Activated T-cell treated with anti-CD3 and anti-CD28 coated beads for 48 hours (primary cell): Measurements from ENCODE around the gene RIIAD1.
A peak's percentile ranks its signal among the peaks of the same experiment; 100 is the strongest.
"Not testable (repeated sequence)": the region's sequence is repeated elsewhere in the genome, so short reads cannot be mapped to it uniquely, and the experiment has no call there.

Experiments
- DNase-seq: peaks from one replicate; pipeline ENCODE4 v3.0.0-alpha.2; 2020; ENCODE audit warnings: low read depth

Gene RIIAD1

GRCh38 chr1:151737026-151737425, 15.7 kb downstream of the RIIAD1 start:
- no peak for DNase-seq

GRCh38 chr1:151737479-151737878, 16.2 kb downstream of the RIIAD1 start:
- DNase-seq, result no peak

- DNase-seq, result no peak
Observed at GRCh38 chr1:151739590-151740355, 18.5 kb downstream of the RIIAD1 start.

- DNase-seq, result no peak
Observed at GRCh38 chr1:151741516-151741915, 20.2 kb downstream of the RIIAD1 start.

- no peak for DNase-seq
Observed at GRCh38 chr1:151756291-151756690, 35.0 kb downstream of the RIIAD1 start.

GRCh38 chr1:151759241-151759640, 37.9 kb downstream of the RIIAD1 start:
- no peak for DNase-seq

- no peak for DNase-seq
Observed at GRCh38 chr1:151760597-151761385, 39.5 kb downstream of the RIIAD1 start.

GRCh38 chr1:151762941-151763921, 41.9 kb downstream of the RIIAD1 start, which contains the start of gene MRPL9:
Gene MRPL9, minus strand, starts transcription at chr1:151763496. Its CDS starts 17 bp downstream, at chr1:151763479.
- DNase-seq, result peak; percentile 85

- no peak for DNase-seq
Observed at GRCh38 chr1:151763990-151764389, 42.7 kb downstream of the RIIAD1 start.

- not testable (repeated sequence) for DNase-seq
Observed at GRCh38 chr1:151768351-151769066, 47.2 kb downstream of the RIIAD1 start.

GRCh38 chr1:151769270-151769669, 47.9 kb downstream of the RIIAD1 start:
- DNase-seq, result not testable (repeated sequence)

GRCh38 chr1:151773702-151774101, 52.4 kb downstream of the RIIAD1 start:
- no peak for DNase-seq

- no peak for DNase-seq
Observed at GRCh38 chr1:151774256-151774922, 53.1 kb downstream of the RIIAD1 start.

- DNase-seq, result no peak
Observed at GRCh38 chr1:151775894-151776664, 54.8 kb downstream of the RIIAD1 start.

GRCh38 chr1:151776665-151777062, 55.3 kb downstream of the RIIAD1 start:
- DNase-seq, result no peak

- DNase-seq, result no peak
Observed at GRCh38 chr1:151777317-151777716, 56.0 kb downstream of the RIIAD1 start.
